GM18907 (cell line): ENCODE data around the gene KCNJ8.
"Not testable (repeated sequence)": the region's sequence is repeated elsewhere in the genome, so short reads cannot be mapped to it uniquely, and the experiment has no call there.

Source experiments
- ATAC-seq: cut with Tn5 transposase; IDR thresholded peaks from one replicate; pipeline ENCODE4 v1.9.1; 2021; ENCODE audit warnings: mild to moderate bottlenecking, moderate library complexity; ENCODE audit not compliant: unreplicated experiment

The KCNJ8 gene

GRCh38 chr12:21788089-21788983, 13.8 kb upstream of the KCNJ8 start:
- ATAC-seq, result no peak

DNA sequence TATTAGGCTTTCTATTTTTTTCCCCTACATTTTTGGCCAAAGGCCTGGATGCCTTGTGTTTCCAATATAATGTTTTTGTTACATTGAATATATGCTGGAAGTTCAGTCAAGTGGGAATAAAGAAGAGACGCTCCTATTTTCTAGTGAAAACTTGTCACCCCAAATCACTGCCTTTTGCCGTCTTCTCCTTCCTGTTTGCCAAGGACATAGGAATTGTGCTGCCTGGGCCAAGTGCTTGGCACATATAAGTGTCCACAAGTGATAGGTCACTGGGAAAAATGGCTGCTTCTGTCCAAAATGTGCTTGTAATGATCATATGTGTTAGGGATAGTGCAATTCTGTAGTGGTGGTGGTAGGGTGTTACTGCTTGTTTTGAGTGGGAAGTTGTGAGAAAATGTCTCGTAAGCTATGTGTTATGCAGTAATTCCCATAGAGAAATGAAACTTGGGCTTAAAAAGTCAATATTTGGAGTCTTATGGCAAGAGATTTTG, 11.6 kb upstream of the KCNJ8 start:
- no peak for ATAC-seq

DNA sequence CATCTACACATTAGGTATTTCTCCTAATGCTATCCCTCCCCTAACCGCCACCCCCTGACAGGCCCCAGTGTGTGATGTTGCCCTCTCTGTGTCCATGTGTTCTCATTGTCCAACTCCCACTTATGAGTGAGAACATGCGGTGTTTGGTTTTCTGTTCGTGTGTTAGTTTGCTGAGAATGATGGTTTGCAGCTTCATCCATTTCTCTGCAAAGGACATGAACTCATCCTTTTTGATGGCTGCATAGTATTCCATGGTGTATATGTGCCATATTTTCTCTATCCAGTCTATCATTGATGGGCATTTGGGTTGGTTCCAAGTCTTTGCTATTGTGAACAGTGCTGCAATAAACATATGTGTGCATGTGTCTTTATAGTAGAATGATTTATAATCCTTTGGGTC, 8.2 kb upstream of the KCNJ8 start:
- ATAC-seq, result not testable (repeated sequence)

- ATAC-seq, result no peak
Observed at GRCh38 chr12:21780786-21781185, 6.3 kb upstream of the KCNJ8 start.

DNA sequence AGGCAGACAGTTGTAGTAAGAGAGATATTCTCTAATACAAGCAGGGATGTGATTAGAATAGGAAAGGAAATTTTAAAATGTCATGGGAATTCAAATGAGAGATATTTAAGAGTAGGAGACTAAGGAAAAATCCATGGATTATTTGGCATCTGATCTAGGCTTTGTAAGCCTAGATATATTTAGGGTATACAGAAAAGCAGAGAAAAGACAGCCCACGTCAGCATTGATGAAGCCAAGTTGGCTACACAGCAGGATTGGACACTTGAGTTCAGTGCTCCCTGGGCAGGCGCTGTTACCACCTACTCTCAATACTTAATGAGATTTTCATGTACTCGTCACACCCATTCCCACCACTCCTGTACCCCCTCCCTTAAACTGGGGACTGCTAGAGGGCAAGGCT, 1.7 kb upstream of the KCNJ8 start:
- ATAC-seq, result no peak

- ATAC-seq, result no peak
Observed at GRCh38 chr12:21775133-21775820, 771 bp upstream of the KCNJ8 start.

- ATAC-seq, result no peak
Observed at GRCh38 chr12:21773806-21774205, 700 bp downstream of the KCNJ8 start.

GRCh38 chr12:21773263-21773741, 1.2 kb downstream of the KCNJ8 start:
- ATAC-seq, result no peak

DNA sequence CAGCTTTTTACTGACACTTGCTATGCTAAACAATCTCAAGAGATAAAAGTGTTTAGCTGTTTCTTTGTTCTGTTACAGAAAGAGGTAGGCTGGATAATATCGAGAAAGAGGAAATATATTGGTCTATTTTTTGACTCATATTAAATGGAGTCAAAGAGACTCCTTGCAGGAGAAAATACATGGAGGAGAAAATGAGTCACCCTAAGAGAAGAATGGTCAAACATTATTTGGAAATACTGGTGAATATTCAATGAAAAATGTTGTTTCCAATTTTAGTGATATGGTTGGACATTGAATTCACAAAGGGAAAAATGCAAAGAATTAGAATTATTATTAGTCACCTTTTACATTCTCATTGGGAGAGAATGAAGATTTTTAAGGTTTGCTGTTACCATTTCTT, 3.2 kb downstream of the KCNJ8 start:
- no peak for ATAC-seq

DNA sequence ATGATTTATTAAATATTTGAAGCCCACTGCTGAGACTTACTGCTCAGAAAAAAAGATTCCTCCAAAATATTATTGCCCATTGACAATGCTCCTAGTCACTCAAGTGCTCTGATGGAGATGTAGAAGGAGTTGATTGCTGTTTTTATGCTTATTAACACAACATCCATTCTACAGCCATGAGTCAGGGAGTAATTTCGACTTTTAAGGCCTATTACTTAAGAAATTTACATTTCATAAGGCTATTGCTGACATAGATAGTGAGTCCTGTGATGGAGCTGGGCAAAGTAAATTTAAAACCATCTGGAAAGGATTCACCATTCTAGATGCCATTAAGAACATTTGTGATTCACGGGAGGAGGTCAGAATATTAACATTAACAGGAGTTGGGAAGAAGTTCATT, 5.2 kb downstream of the KCNJ8 start:
- no peak for ATAC-seq

- no peak for ATAC-seq
Observed at GRCh38 chr12:21766403-21766802, 8.1 kb downstream of the KCNJ8 start.

GRCh38 chr12:21764950-21765349, 9.6 kb downstream of the KCNJ8 start:
- no peak for ATAC-seq

DNA sequence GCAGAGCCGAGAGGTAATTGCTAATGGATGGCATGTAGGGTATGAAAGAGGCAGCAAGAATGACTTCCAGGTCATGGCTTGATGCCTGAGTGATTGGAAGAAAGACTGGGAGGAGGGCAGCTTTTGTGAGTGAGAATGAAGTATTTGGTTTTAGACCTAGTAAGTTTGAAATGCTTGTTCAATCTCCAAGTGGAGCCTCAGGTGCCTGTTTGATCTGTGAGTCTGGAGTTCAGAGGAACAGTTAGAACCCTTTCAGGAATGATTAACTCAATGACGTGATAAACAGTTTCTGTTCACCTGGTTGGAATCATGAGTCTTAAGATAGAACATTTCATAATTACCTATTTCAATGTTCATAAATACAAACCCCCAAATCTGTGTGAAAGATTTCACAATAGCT, 10.4 kb downstream of the KCNJ8 start:
- ATAC-seq, result no peak

- ATAC-seq, result no peak
Observed at GRCh38 chr12:21763531-21763930, 11.0 kb downstream of the KCNJ8 start.

DNA sequence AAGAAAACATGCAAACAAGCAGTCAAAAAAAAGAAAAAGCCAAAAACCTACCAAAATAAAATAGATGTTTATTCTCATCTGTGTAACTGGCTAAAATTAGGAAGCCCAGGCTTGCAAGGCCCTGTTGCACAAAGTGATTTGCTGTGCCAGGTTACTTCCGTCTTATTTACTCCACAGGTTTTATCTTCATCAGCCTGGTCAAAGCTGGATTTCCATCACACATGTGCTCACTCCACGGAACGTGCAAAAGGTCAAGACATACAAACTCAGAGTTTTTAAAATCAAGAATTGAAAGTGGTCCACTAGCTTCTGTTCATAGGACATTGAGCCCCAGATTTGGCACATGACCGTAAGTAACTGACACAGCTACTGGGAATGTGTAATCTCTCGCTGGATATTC, 14.8 kb downstream of the KCNJ8 start:
- ATAC-seq, result no peak

- no peak for ATAC-seq
Observed at GRCh38 chr12:21757735-21758134, 16.8 kb downstream of the KCNJ8 start.

DNA sequence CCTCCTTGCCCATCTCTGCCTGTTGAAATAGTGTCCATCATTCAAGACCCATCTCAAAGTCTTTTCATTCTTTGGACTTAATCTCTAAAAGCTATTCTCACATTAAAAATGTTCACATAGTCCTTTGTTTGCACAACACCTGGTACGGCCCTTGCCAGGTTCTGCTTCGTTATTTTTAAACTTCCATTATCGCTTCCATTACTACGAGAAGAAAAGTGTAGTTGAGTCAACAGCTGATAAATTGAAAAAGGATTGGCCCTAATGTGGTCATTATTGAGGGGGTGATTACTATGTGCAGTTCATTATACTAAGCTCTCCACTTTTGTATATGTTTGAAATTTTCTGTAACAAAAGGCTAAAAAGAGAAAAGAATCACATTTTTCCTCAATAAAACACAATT, 17.8 kb downstream of the KCNJ8 start:
- no peak for ATAC-seq

GRCh38 chr12:21751517-21751916, 23.0 kb downstream of the KCNJ8 start:
- no peak for ATAC-seq

- no peak for ATAC-seq
Observed at GRCh38 chr12:21745258-21745657, 29.2 kb downstream of the KCNJ8 start.

DNA sequence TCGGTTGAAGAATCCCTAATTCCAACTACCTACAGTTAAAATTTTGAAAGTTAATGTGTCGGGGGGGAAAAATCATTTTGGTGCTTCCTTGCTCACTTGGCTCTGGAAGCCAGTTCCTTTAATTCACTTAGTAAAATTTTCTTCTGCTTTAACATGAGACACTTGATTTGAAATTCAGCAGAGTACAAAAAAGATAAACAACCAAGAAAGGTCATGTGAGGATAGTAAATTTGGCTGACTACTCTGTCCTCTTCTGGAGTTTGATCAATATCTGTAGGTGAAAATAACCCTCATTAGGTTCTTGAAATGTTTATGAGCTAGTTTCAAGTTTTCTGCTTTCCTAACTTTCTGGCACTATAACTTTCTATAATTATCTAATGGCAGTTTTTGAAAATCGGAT, 43.4 kb downstream of the KCNJ8 start:
- no peak for ATAC-seq

GRCh38 chr12:21725731-21726130, 48.8 kb downstream of the KCNJ8 start:
- no peak for ATAC-seq
